Parathyroid adenoma (tissue), 2 donors: ENCODE results near the gene TAS2R8.

Source experiments
- H2AFZ ChIP-seq: fragments of 300-600 bp; sonication (generic); one replicate; pipeline ENCODE4 v1.7.0; 2017; ENCODE audit warnings: antibody characterized with exemption, mild to moderate bottlenecking
- H3K27ac ChIP-seq: fragments of 300-600 bp; sonication (generic); one replicate; pipeline ENCODE4 v1.7.0; 2017
- H3K27me3 ChIP-seq: fragments of 300-600 bp; sonication (generic); one replicate; pipeline ENCODE4 v1.7.0; 2017; ENCODE audit warnings: low read length; ENCODE audit not compliant: control insufficient read depth, insufficient read depth
- H3K36me3 ChIP-seq: fragments of 300-600 bp; sonication (generic); one replicate; pipeline ENCODE4 v1.7.0; 2017; ENCODE audit warnings: low read length; ENCODE audit not compliant: control insufficient read depth, insufficient read depth
- H3K4me1 ChIP-seq: fragments of 300-600 bp; sonication (generic); one replicate; pipeline ENCODE4 v1.7.0; 2017; ENCODE audit warnings: control low read depth
- H3K4me2 ChIP-seq: fragments of 300-600 bp; sonication (generic); one replicate; pipeline ENCODE4 v1.7.0; 2017; ENCODE audit warnings: low read length
- H3K4me3 ChIP-seq: fragments of 300-600 bp; sonication (generic); one replicate; pipeline ENCODE4 v1.7.0; 2017; ENCODE audit warnings: low read depth, low read length
- H3K79me2 ChIP-seq: fragments of 300-600 bp; sonication (generic); one replicate; pipeline ENCODE4 v1.7.0; 2017; ENCODE audit warnings: control low read depth
- H3K9ac ChIP-seq: fragments of 300-600 bp; sonication (generic); one replicate; pipeline ENCODE4 v1.7.0; 2017; ENCODE audit warnings: mild to moderate bottlenecking
- H3K9me3 ChIP-seq: fragments of 300-600 bp; sonication (generic); one replicate; pipeline ENCODE4 v1.7.0; 2017; ENCODE audit warnings: low read length; ENCODE audit not compliant: control insufficient read depth
- TF ChIP-seq, protein P1 (sequence below): fragments of 300-600 bp; sonication (generic); IDR thresholded peaks from one replicate; pipeline ENCODE4 v1.7.0; 2017; ENCODE audit warnings: antibody characterized with exemption, mild to moderate bottlenecking
- donor health status: primary hyperparathyroidism.

TAS2R8 gene

DNA sequence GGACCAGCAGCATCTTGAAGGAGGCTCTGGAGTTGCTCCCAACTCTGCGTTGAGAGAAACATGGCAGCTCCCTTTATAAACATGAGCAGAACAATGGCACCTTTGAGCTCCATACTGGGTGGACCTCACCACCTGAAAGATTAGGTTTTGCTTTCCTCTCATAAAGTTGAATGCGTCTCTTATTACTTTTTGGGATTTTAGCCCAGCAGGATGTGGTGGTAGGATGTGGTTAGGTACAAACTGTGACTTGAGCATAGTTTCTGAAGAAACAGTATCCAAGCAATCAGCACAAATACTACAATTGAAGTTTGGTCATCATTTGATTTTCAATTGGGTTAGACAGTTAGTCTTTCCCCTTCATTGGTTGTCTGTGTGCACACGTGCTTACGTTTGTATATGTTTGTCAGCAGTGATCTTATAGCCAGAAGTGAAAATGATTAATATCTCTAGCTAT, 42.4 kb upstream of the TAS2R8 start, which contains the start of gene PRR4:
Gene PRR4 (minus strand): TSS at position 51 of the 454 bp plus-strand sequence. CDS start 38 bp downstream, at position 13.
- TF ChIP-seq, protein P1, sequence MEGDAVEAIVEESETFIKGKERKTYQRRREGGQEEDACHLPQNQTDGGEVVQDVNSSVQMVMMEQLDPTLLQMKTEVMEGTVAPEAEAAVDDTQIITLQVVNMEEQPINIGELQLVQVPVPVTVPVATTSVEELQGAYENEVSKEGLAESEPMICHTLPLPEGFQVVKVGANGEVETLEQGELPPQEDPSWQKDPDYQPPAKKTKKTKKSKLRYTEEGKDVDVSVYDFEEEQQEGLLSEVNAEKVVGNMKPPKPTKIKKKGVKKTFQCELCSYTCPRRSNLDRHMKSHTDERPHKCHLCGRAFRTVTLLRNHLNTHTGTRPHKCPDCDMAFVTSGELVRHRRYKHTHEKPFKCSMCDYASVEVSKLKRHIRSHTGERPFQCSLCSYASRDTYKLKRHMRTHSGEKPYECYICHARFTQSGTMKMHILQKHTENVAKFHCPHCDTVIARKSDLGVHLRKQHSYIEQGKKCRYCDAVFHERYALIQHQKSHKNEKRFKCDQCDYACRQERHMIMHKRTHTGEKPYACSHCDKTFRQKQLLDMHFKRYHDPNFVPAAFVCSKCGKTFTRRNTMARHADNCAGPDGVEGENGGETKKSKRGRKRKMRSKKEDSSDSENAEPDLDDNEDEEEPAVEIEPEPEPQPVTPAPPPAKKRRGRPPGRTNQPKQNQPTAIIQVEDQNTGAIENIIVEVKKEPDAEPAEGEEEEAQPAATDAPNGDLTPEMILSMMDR = no peak
- no peaks in the 10 kb centered on the region for H3K9me3 ChIP-seq
- no peaks in the 10 kb centered on the region for H3K36me3 ChIP-seq
- H3K4me1 ChIP-seq = peaks cover 3% of the 10 kb centered on the region
- H3K9ac ChIP-seq = no peak within 1 kb of the TSS
- H3K27me3 ChIP-seq = no peaks in the 10 kb centered on the region
- no peak within 1 kb of the TSS for H3K4me2 ChIP-seq
- no peak within 1 kb of the TSS for H3K27ac ChIP-seq
- no peaks in the 10 kb centered on the region for H3K79me2 ChIP-seq
- no peak within 1 kb of the TSS for H3K4me3 ChIP-seq
- no peak within 1 kb of the TSS for H2AFZ ChIP-seq

DNA sequence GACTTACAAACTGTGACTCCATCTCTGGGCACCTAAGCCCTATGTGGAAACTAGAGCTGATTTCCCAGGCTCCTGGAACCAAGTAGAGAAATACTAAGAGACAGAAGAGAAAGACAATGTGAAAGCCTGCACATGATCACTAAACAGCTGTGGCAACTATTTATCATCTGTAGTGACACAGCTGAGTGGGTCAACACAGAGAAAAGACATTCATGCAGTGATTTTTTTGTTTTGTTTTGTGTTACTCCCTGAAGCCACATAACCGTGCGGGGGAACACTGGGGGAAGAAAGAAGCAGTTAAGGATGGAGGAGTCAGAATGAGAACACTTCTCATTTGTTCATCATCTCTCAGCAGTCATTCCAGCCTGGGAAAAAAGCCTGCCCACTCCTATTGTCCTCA, 40.7 kb upstream of the TAS2R8 start:
- H3K9ac ChIP-seq = no peak overlapping the region
- H3K4me2 ChIP-seq = no peak overlapping the region
- H2AFZ ChIP-seq = no peak overlapping the region
- no peaks in the 10 kb centered on the region for H3K9me3 ChIP-seq
- H3K79me2 ChIP-seq = no peaks in the 10 kb centered on the region
- TF ChIP-seq, protein P1 = no peak
- peaks cover 3% of the 10 kb centered on the region for H3K4me1 ChIP-seq
- H3K27me3 ChIP-seq = no peaks in the 10 kb centered on the region
- H3K4me3 ChIP-seq = no peak overlapping the region
- H3K27ac ChIP-seq = no peak overlapping the region
- H3K36me3 ChIP-seq = no peaks in the 10 kb centered on the region

DNA sequence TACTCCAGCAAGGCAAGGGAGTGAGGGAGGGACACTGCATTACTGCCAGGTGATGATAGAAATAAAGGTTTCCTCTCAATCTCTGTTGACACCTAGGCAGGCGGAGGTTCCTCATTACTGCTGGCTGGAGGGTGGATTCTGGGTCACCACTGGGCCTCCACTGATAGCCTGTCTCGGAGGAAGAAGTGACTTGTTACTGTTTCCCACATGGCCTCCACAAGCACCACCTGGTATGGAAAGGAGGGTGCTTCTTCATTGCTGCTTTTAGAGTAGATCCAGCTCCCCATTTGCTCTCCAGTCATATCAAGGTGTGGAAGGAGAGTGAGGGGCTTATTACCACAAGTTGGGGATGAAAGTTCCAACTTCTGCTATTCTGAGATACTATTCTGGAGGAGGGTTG, 35.8 kb upstream of the TAS2R8 start:
- Histone ChIP-seq H3K4me1 (no peaks in the 10 kb centered on the region), H3K9me3 (no peaks in the 10 kb centered on the region), H2AFZ (no peak overlapping the region), H3K9ac (no peak overlapping the region), H3K4me3 (no peak overlapping the region), H3K79me2 (no peaks in the 10 kb centered on the region), H3K4me2 (no peak overlapping the region), H3K27ac (no peak overlapping the region), H3K27me3 (no peaks in the 10 kb centered on the region), H3K36me3 (no peaks in the 10 kb centered on the region)
- TF ChIP-seq, protein P1 = no peak

DNA sequence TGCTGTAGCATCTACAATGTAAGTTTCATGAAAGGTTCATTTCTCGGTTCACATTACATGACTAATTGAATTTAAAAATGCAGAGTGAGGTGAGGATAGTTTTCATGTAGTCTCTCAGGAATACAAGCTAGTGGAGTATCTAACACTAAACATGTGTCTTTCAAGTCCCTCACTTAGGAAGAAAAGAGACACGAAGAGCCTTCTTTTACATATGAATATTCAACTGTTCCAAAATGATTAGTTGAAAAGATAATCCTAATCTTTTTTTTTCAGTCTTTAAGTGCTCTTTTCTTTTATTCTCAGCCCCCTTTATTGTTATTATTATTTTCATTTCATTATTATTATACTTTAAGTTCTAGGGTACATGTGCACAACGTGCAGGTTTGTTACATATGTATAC, 31.4 kb upstream of the TAS2R8 start:
- Histone ChIP-seq H2AFZ (no peak overlapping the region), H3K9ac (no peak overlapping the region), H3K4me3 (no peak overlapping the region), H3K9me3 (no peaks in the 10 kb centered on the region), H3K4me2 (no peak overlapping the region), H3K27ac (no peak overlapping the region), H3K4me1 (no peaks in the 10 kb centered on the region), H3K36me3 (no peaks in the 10 kb centered on the region), H3K27me3 (no peaks in the 10 kb centered on the region), H3K79me2 (no peaks in the 10 kb centered on the region)
- TF ChIP-seq, protein P1 = no peak

DNA sequence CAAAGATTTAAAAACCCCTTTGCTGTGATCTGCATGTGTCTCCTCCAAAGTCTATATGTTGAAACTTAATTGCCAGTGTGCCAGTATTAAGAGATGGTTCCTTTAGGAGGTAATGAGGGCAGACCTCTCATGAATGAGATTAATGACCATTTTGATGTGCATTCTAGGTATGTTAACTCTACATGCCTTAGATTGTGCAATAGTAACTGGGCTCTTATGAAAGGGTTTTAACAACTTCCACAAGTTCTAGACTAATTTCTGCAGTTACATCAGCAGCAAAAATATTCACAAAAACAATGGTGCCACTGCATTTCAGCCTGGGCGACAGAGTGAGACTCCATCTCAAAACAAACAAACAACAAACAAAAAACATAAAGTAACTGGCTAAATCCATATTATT, 22.9 kb upstream of the TAS2R8 start:
- Histone ChIP-seq H3K27me3 (no peaks in the 10 kb centered on the region), H3K79me2 (no peaks in the 10 kb centered on the region), H3K4me3 (no peak overlapping the region), H3K4me2 (no peak overlapping the region), H3K4me1 (no peaks in the 10 kb centered on the region), H2AFZ (no peak overlapping the region), H3K9me3 (no peaks in the 10 kb centered on the region), H3K36me3 (no peaks in the 10 kb centered on the region), H3K27ac (no peak overlapping the region), H3K9ac (no peak overlapping the region)
- TF ChIP-seq, protein P1 = no peak
